GM21723 (cell line): Measurements from ENCODE around the gene WLS.

Experiments
- ATAC-seq: cut with Tn5 transposase; IDR thresholded peaks from one replicate; pipeline ENCODE4 v1.9.1; 2021; ENCODE audit warnings: mild to moderate bottlenecking, moderate library complexity; ENCODE audit not compliant: unreplicated experiment

WLS gene

GRCh38 chr1:68103884-68104554 lies 128.3 kb downstream of the WLS start:
- ATAC-seq: no peak

GRCh38 chr1:68103011-68103545 lies 129.2 kb downstream of the WLS start:
- ATAC-seq: no peak

GRCh38 chr1:68101829-68102228 lies 130.5 kb downstream of the WLS start:
- ATAC-seq: no peak

GRCh38 chr1:68100571-68100970 lies 131.8 kb downstream of the WLS start:
- ATAC-seq: no peak

- ATAC-seq: no peak
Observed at GRCh38 chr1:68093737-68094136, 138.6 kb downstream of the WLS start.

GRCh38 chr1:68087184-68087583 lies 145.1 kb downstream of the WLS start:
- ATAC-seq: no peak

GRCh38 chr1:68085752-68086151 lies 146.6 kb downstream of the WLS start:
- ATAC-seq: no peak

GRCh38 chr1:68083686-68084085 lies 148.6 kb downstream of the WLS start:
- no peak for ATAC-seq

GRCh38 chr1:68081775-68082283 lies 150.5 kb downstream of the WLS start:
- ATAC-seq: no peak

- ATAC-seq: no peak
Observed at GRCh38 chr1:68078647-68079046, 153.7 kb downstream of the WLS start.
